ENCODE results near the gene NTHL1.

The NTHL1 gene

GRCh38 chr16:2062801-2063200 is 15.2 kb upstream of the NTHL1 start:
- no peak for DNase-seq

- DNase-seq = no peak
Observed at GRCh38 chr16:2061526-2061925, 13.9 kb upstream of the NTHL1 start.

- DNase-seq = no peak
Observed at GRCh38 chr16:2061023-2061422, 13.4 kb upstream of the NTHL1 start.

GRCh38 chr16:2060346-2060745 is 12.7 kb upstream of the NTHL1 start:
- DNase-seq = no peak

- DNase-seq = no peak
Observed at GRCh38 chr16:2058872-2059271, 11.2 kb upstream of the NTHL1 start.

GRCh38 chr16:2058420-2058819 is 10.8 kb upstream of the NTHL1 start:
- no peak for DNase-seq

- DNase-seq = no peak
Observed at GRCh38 chr16:2057438-2057837, 9.8 kb upstream of the NTHL1 start.

GRCh38 chr16:2056681-2057407 is 9.2 kb upstream of the NTHL1 start:
- no peak for DNase-seq

GRCh38 chr16:2056077-2056476 is 8.4 kb upstream of the NTHL1 start:
- DNase-seq = no peak

- DNase-seq = no peak
Observed at GRCh38 chr16:2054543-2055245, 7.1 kb upstream of the NTHL1 start.

- DNase-seq = no peak
Observed at GRCh38 chr16:2053897-2054296, 6.3 kb upstream of the NTHL1 start.

- DNase-seq = no peak
Observed at GRCh38 chr16:2053211-2053610, 5.6 kb upstream of the NTHL1 start.

GRCh38 chr16:2048116-2048543 is 496 bp upstream of the NTHL1 start:
- DNase-seq = no peak

- no peak for DNase-seq
Observed at GRCh38 chr16:2046893-2047329, 723 bp downstream of the NTHL1 start.

GRCh38 chr16:2045965-2046892 is 1.4 kb downstream of the NTHL1 start:
- no peak for DNase-seq

- no peak for DNase-seq
Observed at GRCh38 chr16:2044541-2044940, 3.1 kb downstream of the NTHL1 start.

GRCh38 chr16:2043667-2044451 is 3.8 kb downstream of the NTHL1 start:
- DNase-seq = no peak

- DNase-seq = no peak
Observed at GRCh38 chr16:2042986-2043666, 4.5 kb downstream of the NTHL1 start.

GRCh38 chr16:2042171-2042985 is 5.3 kb downstream of the NTHL1 start:
- no peak for DNase-seq

- no peak for DNase-seq
Observed at GRCh38 chr16:2040787-2041522, 6.7 kb downstream of the NTHL1 start.
